GM12891 (cell line): ENCODE data around the gene FLNC.

Source experiments
- POLR2A ChIP-seq: IDR thresholded peaks from 2 replicates; pipeline ENCODE4 v1.6.1; 2011; ENCODE audit warnings: low read depth, low read length, control low read depth
- POLR2AphosphoS5 ChIP-seq: IDR thresholded peaks from 2 replicates; pipeline ENCODE4 v1.6.1; 2011; ENCODE audit warnings: low read depth, low read length, control low read depth
- POU2F2 ChIP-seq: IDR thresholded peaks from 2 replicates; pipeline ENCODE4 v1.6.1; 2011; ENCODE audit warnings: low read depth, mild to moderate bottlenecking, control low read depth, low read length, moderate library complexity

- no peak for TF ChIP-seq POLR2AphosphoS5
- TF ChIP-seq POLR2A, result no peak
- no peak for TF ChIP-seq POU2F2
These were observed 70.0 kb downstream of the FLNC start for GRCh38 chr7:128900237-128900636.
